ENCODE results near the gene FGF21.
A peak's percentile ranks its signal among the peaks of the same experiment; 100 is the strongest.

DNA sequence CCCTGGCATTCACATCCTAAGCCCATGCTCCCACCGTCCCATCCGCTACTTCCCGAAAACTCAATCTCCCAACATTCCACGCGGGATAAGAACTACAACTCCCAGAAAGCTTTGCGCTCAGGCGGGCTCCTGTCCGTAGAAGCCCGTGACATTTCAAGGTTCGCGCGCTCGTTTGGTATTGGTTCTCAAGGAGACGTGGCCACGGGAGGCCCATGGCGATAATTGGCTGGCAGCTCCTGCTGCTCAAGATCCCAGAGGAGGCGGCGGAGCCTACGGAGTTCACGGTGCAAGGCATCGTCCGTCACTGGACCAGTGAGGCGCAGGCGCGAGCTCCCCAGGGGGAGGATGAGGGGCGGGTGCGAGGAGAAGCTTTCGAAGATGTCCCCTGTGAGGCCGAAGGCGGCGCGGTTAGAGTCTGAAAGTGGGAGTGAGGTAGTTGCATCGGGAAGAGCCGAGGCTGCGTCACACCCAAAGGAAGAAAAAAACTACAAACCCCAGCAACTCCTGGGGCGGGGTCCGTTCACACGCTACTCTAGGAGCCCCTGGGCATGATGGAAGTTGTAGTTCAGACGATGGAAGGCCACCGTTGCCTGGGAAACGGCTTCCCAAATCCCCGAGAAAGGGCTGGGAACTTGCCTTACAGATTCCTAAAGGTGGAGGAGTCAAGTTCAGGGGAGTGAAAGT lies 34.6 kb upstream of the FGF21 start:
- TF ChIP-seq, protein P1, sequence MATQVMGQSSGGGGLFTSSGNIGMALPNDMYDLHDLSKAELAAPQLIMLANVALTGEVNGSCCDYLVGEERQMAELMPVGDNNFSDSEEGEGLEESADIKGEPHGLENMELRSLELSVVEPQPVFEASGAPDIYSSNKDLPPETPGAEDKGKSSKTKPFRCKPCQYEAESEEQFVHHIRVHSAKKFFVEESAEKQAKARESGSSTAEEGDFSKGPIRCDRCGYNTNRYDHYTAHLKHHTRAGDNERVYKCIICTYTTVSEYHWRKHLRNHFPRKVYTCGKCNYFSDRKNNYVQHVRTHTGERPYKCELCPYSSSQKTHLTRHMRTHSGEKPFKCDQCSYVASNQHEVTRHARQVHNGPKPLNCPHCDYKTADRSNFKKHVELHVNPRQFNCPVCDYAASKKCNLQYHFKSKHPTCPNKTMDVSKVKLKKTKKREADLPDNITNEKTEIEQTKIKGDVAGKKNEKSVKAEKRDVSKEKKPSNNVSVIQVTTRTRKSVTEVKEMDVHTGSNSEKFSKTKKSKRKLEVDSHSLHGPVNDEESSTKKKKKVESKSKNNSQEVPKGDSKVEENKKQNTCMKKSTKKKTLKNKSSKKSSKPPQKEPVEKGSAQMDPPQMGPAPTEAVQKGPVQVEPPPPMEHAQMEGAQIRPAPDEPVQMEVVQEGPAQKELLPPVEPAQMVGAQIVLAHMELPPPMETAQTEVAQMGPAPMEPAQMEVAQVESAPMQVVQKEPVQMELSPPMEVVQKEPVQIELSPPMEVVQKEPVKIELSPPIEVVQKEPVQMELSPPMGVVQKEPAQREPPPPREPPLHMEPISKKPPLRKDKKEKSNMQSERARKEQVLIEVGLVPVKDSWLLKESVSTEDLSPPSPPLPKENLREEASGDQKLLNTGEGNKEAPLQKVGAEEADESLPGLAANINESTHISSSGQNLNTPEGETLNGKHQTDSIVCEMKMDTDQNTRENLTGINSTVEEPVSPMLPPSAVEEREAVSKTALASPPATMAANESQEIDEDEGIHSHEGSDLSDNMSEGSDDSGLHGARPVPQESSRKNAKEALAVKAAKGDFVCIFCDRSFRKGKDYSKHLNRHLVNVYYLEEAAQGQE (IDR thresholded peaks at IDR 0.05; ENCODE audit: insufficient read depth in 1 of 2, low read depth in 2 of 2, low read length in 2 of 2) = peak in 1 of 2 experiments; percentile 36; a peak in 1 of 4 replicates
- TF ChIP-seq POLR2AphosphoS5 (IDR thresholded peaks at IDR 0.05; ENCODE audit: low read depth, low read length) (peak; percentile 50; the same call in 1 of the 2 replicates), FOXP2 (optimal IDR thresholded peaks at IDR 0.05; ENCODE audit: borderline replicate concordance, extremely low read depth, extremely low read length, insufficient read depth) (peak; percentile 21), TAF1 (IDR thresholded peaks at IDR 0.05; ENCODE audit: borderline replicate concordance, insufficient read depth, low read length) (peak; percentile 28; the same call in 1 of the 2 replicates), SIN3A (IDR thresholded peaks at IDR 0.05; ENCODE audit: borderline replicate concordance, insufficient read depth, low read length) (0 out of 2 replicates have a peak, but pooled peaks have one; percentile 50)
